ENCODE results near the gene UBAP1.
"Not testable (repeated sequence)": the region's sequence is repeated elsewhere in the genome, so short reads cannot be mapped to it uniquely, and the experiment has no call there.

UBAP1 gene

DNA sequence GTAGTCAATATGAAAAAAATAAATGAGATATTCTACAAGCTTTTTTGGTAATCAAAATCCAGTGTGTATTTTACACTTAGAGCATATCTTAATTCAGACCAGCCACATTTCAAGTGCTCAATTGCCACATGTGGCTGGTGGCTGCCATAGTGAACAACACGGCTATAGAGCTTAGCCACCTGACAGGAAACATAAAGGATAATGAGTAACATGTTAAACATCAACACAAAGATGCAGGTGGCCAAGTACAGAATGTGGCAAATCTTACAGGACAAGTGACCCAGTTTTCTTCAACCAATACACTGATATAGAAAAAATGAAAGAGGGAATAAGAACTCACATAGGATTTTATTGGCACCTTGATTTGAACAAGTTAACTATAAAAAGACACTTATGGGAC is 88.8 kb downstream of the UBAP1 start:
- DNase-seq (ENCODE audit: low spot score) = no peak

DNA sequence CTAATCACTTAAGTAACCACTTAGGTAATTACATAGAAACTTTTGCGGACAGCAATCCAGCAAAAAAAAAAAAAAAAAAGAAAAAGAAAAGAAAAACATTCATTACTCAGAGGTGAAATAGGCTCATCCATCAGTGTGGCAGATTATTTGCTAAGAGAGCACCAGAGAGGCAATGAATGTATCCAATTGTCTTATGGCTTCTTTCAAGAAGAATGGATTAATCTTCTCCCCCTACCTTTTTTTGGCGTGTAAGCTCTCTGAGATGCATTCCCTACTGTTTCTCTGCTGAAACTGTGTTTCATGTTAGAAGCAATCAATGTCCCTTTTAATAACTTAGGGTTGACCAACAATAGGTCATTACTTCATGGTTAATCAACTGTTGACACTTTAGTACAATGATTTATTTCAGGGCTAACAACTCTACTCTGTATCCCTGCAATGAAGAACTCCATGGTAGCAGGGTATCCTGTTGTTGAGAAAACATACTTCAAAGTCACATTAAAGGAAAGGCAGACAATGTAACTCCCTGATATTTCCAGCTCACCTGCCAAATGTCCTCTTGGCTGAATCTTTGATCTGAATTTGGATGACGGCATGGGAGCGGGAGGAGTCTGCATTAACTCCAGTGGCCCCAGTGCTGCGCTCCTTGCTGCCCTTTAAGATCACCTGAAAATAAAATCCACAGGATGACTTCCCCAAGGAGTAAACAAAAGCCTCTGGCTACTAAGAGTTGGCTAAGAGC is 92.6 kb downstream of the UBAP1 start:
- DNase-seq (ENCODE audit: low spot score) = no peak

DNA sequence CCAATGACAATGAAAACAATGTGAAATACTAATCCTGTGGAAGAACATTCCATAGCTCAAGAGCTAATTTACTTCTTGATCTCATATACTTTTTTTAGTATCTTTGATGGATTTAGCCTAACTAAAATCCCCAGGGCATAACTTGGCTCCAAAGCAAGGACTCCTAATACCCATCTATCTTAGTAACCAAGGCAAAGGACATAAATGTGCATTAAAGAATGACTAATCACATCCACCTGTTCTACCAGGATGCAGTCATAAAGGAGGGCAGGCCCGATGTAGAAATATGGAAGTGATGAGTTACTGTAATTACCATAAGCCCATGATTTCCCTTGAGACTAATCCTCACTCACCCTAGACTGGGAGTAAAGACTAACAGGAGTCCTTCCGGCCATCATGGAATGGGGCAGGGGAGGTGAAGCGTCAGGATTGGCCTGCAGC is 93.3 kb downstream of the UBAP1 start:
- no peak for DNase-seq (ENCODE audit: low spot score)

DNA sequence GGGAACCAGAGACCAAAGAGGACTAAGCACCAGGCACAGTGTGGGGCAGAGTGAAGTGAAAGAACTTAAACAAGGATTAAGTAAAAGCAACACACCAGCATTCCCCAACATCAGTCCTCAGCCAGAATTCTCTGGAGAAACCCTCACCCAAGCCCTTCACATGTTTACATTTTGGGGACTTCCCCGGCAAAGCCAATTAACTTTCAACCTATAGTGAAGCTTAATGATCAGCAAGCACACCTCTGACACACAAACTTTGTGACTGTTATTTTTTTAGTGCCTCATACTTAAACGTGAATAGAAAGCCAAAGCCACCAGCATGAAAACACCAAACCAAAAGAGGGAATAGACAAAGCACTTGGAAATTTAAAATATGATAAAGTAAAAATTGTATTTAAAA is 94.7 kb downstream of the UBAP1 start:
- not testable (repeated sequence) for DNase-seq (ENCODE audit: low spot score)

DNA sequence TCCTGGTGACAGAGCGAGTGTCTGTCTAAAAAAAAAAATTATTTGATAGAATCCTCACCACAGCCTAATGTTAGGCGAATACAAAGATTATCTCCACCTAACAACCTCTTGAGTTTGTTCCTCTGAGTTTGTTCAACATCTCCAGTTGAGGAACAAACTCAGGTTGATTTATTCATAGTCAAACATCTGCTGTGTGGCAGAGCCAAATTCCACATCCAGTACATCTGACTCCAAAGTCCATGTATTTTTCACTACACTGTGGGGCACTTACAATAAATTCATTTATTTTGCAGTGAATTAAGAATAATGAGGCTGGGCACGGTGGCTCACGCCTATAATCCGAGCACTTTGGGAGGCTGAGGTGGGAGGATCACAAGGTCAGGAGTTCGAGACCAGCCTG is 97.0 kb downstream of the UBAP1 start:
- DNase-seq (ENCODE audit: low spot score) = no peak

DNA sequence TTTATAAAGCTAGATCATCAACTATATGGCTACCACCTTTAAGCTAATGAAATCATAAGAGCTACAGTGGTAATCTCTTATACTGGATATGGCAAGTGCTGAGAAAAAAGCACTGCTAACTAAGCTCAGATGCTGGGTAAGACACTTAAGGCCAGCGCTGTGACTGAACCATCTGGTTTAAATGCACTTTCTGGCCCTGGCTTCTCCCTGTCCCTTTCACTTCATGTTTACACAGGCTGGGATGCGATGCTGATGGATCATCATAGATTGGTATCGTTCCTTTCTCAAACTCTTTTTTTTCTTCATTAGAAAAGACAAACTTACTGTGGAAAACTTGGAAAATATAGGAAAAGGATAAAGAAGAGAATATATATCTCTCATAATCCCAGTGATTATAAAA is 97.9 kb downstream of the UBAP1 start:
- DNase-seq (ENCODE audit: low spot score) = no peak

DNA sequence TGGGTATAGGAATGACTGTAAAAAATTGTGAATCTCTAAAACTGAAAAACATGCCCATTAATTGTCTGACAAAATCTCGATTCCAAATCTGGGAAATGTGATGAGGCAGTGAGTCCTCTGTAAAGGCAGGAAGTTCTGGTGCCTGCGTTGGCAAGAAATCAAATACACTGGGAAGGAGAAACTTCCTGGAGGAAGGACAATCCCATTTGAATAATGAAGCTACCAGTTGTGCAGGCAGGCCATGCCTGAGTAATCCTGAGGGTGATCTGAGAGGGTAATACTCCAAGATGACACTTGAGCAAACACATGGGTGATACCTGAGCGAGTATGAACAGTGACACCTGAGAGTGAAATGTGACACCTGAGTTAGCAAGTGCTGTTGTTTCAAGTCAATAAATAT is 100.6 kb downstream of the UBAP1 start:
- no peak for DNase-seq (ENCODE audit: low spot score)

DNA sequence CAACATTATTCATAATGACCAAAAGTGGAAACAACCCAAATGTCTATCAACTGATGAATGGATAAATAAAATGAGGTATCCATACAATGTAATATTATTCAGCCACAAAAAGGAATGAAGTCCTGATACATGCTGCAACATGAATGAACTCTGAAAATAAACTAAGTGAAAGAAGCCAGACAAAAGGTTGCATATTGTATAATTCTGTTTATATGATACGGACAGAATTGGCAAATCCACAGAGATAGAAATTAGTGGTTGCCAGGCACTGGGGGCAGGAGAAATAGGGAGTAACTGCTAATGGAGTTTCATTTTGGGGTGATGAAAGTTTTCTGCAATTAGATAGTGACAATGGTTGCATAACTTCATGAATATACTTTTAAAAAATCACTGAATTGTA is 103.3 kb downstream of the UBAP1 start:
- DNase-seq (ENCODE audit: low spot score) = no peak

DNA sequence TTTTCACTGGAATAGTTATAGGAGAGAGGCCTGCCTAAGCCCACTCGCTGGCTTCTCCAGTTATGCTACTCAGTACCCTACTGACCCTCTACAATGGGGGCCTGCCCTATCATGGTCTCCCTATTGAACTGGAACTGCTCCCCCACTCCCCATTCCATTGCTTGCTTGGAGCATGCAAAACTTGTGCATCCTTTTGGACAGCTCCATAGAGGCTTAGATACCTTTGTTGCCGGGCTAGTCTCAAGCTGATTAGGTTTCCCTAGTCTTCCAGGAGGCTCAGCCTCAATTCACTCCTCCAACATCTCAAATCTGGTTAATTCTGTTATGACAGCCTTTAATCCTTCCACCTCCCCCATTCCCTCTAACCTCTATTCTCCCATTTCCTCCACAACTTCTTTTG is 110.3 kb downstream of the UBAP1 start:
- DNase-seq (ENCODE audit: low spot score) = no peak

DNA sequence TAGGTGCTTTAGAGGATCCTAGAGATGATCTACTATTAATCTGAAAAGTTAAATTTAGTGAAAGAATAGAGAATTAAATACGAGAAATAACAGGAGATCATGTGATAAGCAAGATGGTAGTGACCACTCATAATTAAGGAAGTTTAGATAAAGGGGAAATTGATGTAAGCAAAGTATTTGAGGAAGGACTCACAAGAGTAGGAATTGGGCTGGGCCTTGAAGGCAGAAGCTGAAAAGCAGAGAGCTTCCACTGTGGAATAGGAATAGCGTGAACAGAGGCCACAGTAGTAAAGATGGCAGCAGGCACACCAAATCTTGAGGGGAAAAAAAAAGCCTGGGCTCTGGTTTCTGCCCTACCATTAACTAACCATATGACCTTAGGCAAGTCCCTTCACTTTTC is 112.2 kb downstream of the UBAP1 start:
- no peak for DNase-seq (ENCODE audit: low spot score)

DNA sequence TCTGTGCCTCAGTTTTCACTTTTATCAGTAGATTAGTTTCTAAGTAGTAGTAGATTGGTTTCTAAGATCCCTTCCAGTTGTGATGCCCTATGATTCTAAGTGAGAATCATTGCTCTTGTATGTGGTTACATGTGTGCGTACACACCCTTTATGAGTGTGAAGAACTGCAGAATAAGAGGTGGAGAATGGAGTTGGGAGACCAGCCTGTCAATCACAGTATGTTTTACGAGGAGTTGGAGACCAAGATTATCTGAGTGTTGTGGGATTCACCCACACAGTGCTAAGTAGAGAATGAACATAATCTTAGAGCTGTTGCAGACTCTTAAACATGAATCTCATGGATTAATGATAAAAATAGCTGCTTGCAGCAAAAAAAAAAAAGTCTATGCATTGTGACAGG is 112.6 kb downstream of the UBAP1 start:
- DNase-seq (ENCODE audit: low spot score) = no peak

DNA sequence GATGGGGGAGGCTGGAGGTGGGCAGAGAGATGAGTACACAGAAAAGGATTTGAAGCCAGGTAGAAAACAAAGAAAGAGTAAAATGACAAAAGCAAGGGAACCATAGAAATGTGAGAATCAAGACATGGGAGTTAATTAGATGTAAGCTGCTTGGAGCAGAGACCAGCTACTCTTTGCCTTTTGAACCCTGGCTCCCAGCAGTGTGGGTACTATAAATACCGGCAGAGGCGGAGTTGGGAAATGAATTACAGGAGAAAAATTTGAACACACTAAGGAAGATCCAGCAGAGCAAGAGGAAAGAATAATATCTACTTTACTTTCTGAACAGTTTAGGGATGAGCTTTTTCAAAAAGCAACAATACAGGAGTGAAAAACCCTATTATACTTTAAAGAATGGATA is 113.7 kb downstream of the UBAP1 start:
- DNase-seq (ENCODE audit: low spot score) = no peak

DNA sequence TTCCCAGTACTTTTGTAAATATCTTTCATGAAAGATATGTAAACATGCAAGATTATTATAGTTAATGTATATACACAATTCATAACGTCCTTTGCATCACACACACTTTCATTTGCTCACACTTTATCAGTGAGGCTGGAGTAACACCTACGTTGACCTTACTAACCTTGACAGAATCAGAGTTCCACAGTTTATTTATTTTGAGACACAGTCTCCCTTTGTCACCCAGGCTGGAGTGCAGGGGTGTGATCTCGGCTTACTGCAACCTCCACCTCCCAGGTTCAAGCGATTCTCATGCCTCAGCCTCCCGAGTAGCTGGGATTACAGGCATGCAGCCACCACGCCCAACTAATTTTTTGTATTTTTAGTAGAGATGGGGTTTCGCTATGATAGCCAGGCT is 122.2 kb downstream of the UBAP1 start:
- not testable (repeated sequence) for DNase-seq (ENCODE audit: low spot score)

Data from activated CD4-positive, alpha-beta T cell treated with anti-CD3 and anti-CD28 coated beads, Interleukin-2, Interleukin-4, amounts not matched to agents 100 ng/mL and 50 ng/mL, durations not matched to agents 16 hours and 8 hours (primary cell).